Loucy (cell line): ENCODE measurements around the gene ASB4.

ENCODE experiments used
- CTCF ChIP-seq: fragments of 200-600 bp; sonication (generic); conservative IDR thresholded peaks from 2 replicates; pipeline ENCODE4 v1.5.1; 2014; ENCODE audit warnings: mild to moderate bottlenecking, antibody characterized with exemption, low read length
- EZH2phosphoT487 ChIP-seq: fragments of 200-600 bp; IDR thresholded peaks from 2 replicates; pipeline ENCODE4 v1.6.1; 2018; ENCODE audit warnings: antibody characterized with exemption, mild to moderate bottlenecking, moderate library complexity, borderline replicate concordance

- TF ChIP-seq CTCF (no peak), EZH2phosphoT487 (no peak)
Observed at GRCh38 chr7:95530881-95531280, 45.1 kb downstream of the ASB4 start.
